Prostate gland (tissue), 2 donors: ENCODE measurements around the gene C1QL1. TPM values are rescaled to one million over a fixed set of nuclear protein-coding genes. Genes with fewer than 3 reads are reported as not detected.

ENCODE experiments used
- DNase-seq: peaks from one replicate; pipeline ENCODE4 v3.0.0-alpha.2; 2019; ENCODE audit warnings: low spot score
- H3K27ac ChIP-seq, 2 donors: fragments of 200-600 bp; sonication (generic); 2 replicates each; pipeline ENCODE4 v1.5.1; 2017 to 2019
- H3K27me3 ChIP-seq: fragments of 200-600 bp; sonication (generic); replicated peaks from 2 replicates; pipeline ENCODE4 v1.5.1; 2019; ENCODE audit not compliant: insufficient read depth
- H3K36me3 ChIP-seq, 2 donors: fragments of 200-600 bp; sonication (generic); 1 replicate in 1 of 2; 2 replicates in 1 of 2; pipeline versions ENCODE4 v1.5.1 to v1.8.1; 2017 to 2019
- H3K4me1 ChIP-seq: fragments of 200-600 bp; sonication (generic); replicated peaks from 2 replicates; pipeline ENCODE4 v1.5.1; 2019
- H3K4me3 ChIP-seq, 2 donors: fragments of 200-600 bp; sonication (generic); 2 replicates each; pipeline ENCODE4 v1.5.1; 2017 to 2019
- H3K9me3 ChIP-seq: fragments of 200-600 bp; sonication (generic); 2 replicates; pipeline ENCODE4 v1.5.1; 2017
- POLR2A ChIP-seq: fragments of 450-650 bp; IDR thresholded peaks from one replicate; pipeline ENCODE4 v1.6.1; 2016; ENCODE audit warnings: antibody characterized with exemption, mild to moderate bottlenecking
- POLR2AphosphoS5 ChIP-seq: sonication (generic); formaldehyde crosslinking; IDR thresholded peaks from one replicate; pipeline ENCODE4 v1.6.1; 2017; ENCODE audit warnings: antibody characterized with exemption
- WGBS: methylation state at CpG from one replicate; pipeline ENCODE4 v1.1.5; 2018; 5-methylcytosine and 5-hydroxymethylcytosine counted together
- intact Hi-C: fragments of 100-400 bp; cut with DNase I; formaldehyde crosslinking; loops from one replicate; pipeline ENCODE4 v1.14.2; 2022
- total RNA-seq, 2 donors: library from RNA; depleted of rRNA; stranded (reverse); fragments of >200 nt; gene quantifications; one replicate each; pipeline ENCODE4 v1.1.0, GENCODE V29; 2016
- TF ChIP-seq, protein P1 (sequence below), 4 experiments: fragments of 200-600 bp in 2 of 4; fragments of 450-650 bp in 2 of 4; sonication (generic) in 2 of 4; IDR thresholded peaks; 1 replicate in 3 of 4; 2 replicates in 1 of 4; pipeline ENCODE4 v1.5.1; 2016 to 2019; ENCODE audit warnings: antibody characterized with exemption in 4 of 4, mild to moderate bottlenecking in 2 of 4, moderate library complexity in 2 of 4

Gene C1QL1
- total RNA-seq, 2 donors from 2014 or later: 0.87 to 1.1 TPM

DNA sequence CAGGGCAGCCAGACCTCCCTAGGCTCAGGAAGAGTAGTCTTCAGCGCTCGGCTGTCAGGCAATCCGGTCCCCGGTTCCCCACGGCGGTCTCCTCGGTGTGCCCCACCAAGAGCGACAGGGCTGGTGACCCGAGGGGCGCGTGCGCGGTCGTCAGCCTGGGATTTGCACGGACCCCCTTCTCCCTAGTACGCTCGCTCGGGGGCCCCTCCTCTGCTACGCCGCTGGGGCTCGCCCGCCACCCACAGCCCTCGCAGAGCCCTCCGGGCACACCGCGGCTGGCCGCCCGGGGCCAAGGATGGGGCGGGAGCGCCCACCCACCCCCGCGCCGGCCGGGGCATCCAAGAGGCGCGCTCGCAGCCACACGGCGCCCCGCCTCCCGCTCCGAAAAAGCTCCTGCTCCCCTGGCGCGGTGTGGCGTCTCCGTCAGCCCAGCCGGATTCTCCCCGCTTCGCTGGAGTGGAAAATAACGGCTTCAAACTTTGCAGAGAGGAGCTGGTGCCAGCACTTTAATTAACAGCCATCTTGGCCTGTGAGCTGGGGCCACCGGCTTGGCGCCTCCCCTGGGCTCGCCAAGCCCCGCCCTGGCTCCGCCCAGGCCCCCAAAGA lies 2.1 kb upstream of the C1QL1 start:
- Histone ChIP-seq H3K36me3 (no peaks in the 10 kb centered on the region), H3K27ac (peak overlapping the region in 1 of 2 donors; percentile 20), H3K27me3 (peaks cover 9% of the 10 kb centered on the region), H3K4me1 (no peaks in the 10 kb centered on the region), H3K9me3 (no peaks in the 10 kb centered on the region), H3K4me3 (peak overlapping the region; percentile 22 to 26)
- DNase-seq: no peak
- TF ChIP-seq POLR2AphosphoS5 (no peak), POLR2A (no peak)
- TF ChIP-seq, protein P1, sequence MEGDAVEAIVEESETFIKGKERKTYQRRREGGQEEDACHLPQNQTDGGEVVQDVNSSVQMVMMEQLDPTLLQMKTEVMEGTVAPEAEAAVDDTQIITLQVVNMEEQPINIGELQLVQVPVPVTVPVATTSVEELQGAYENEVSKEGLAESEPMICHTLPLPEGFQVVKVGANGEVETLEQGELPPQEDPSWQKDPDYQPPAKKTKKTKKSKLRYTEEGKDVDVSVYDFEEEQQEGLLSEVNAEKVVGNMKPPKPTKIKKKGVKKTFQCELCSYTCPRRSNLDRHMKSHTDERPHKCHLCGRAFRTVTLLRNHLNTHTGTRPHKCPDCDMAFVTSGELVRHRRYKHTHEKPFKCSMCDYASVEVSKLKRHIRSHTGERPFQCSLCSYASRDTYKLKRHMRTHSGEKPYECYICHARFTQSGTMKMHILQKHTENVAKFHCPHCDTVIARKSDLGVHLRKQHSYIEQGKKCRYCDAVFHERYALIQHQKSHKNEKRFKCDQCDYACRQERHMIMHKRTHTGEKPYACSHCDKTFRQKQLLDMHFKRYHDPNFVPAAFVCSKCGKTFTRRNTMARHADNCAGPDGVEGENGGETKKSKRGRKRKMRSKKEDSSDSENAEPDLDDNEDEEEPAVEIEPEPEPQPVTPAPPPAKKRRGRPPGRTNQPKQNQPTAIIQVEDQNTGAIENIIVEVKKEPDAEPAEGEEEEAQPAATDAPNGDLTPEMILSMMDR (IDR thresholded peaks at IDR 0.05): no peak
- intact Hi-C loops: no loop called here
- WGBS: under 1% methylated on average over 44 of the region's 55 CpGs

DNA sequence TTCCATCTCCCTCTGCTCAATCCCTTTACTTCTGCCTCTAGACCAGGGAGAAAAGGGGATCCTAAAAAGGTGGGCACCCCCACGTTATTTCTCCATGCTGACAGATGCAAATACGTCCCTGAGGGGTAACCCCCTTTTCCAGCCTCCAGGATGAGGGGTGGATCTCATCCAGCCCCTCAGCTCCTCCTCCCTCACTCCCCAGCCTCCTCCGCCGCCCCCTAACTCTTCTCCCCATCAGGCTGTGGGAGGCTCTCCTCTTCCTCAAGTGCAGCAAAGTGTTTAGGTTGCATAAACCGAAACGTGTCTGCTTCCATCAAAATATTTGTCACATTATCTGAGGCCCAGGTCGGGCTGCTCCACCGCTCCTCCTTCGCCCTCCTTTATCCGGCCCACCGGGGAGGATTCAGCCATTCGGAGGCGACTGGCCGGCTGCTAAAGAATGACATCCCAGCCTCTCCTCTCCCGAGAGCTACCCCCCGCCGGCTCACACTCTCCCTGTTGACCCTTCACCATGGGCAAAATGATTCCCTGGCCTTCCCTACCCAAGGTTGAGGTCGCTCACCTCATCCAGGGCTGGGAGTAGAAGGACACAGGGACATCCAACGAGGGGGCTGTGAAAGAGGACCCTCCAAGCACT lies 1.2 kb upstream of the C1QL1 start:
- Histone ChIP-seq H3K27me3 (peaks cover 9% of the 10 kb centered on the region), H3K36me3 (no peaks in the 10 kb centered on the region), H3K27ac (no peak overlapping the region), H3K9me3 (no peaks in the 10 kb centered on the region), H3K4me3 (no peak overlapping the region), H3K4me1 (no peaks in the 10 kb centered on the region)
- intact Hi-C loops: no loop called here
- WGBS: 61% methylated on average over 19 of the region's 19 CpGs
- no peak for TF ChIP-seq POLR2AphosphoS5
- TF ChIP-seq POLR2A: no peak
- no peak for DNase-seq

DNA sequence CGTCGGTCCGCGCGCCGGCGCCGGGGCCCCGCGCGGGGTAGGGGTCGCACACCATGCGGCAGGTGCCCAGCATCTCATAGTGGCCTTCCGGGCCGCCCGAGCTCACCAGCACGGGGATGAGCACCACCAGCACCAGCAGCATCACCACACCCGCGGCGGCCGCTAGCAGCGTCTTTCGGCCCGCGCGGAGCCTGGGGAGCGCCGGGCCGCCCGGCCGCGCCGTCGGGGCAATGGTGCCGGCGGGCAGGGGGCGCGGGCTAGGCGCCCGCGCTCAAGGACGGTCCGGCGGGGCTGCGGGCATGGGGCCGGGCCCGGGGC lies 237 bp downstream of the C1QL1 start:
- H3K4me3 ChIP-seq: peak overlapping the region in 1 of 2 donors; percentile 8
- intact Hi-C loops: no loop called here

DNA sequence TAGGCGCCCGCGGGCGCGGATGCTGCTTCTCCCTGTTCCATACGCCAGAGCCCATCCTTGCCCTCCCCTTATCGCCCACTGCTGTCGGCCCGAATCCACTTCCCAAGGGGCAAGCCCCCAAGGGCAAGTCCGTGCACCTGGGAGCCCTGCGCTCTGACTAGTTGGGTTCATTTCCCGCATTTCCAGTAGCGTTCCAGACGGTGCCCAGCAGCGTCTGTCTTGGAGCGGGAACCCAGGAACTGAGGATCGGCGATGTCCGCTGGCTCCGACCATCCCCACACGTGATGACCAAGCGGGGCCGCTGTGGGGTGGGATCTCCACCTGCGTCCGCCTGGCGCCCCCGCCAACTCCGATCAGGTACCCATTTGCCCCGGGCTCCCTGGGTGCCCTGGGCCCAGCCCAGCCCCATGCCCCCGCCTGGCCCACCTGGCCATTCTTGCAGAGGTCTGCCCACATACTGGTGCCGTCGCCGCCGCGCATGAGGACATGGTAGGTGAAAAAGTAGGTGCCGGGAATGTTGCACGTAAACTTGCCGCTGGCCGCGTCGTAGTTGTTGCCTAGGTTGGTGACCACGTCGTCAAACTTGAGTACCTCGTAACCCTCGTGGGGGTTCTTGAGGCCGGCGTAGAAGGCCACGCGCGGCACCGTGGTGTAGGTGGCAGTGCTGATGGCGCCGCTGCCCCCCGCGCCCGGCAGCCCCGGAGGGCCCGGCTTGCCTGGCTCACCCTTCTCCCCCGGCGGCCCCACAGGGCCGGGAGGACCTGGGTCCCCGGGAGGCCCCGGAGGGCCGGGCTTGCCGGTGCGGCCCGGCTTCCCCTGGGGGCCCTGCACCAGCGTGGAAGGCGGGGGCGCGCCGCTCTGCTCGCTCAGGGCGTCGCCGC lies 837 bp downstream of the C1QL1 start:
- intact Hi-C loops: no loop called here
- no peak for DNase-seq
- Histone ChIP-seq H3K36me3 (no peaks in the 10 kb centered on the region), H3K27me3 (peaks cover 11% of the 10 kb centered on the region), H3K4me3 (peak overlapping the region in 1 of 2 donors; percentile 8), H3K27ac (no peak overlapping the region), H3K9me3 (no peaks in the 10 kb centered on the region), H3K4me1 (no peaks in the 10 kb centered on the region)
- WGBS: 3% methylated on average over 36 of the region's 76 CpGs
- TF ChIP-seq POLR2AphosphoS5 (no peak), POLR2A (no peak)
- TF ChIP-seq, protein P1 (IDR thresholded peaks at IDR 0.05): no peak

More for the DNA sequence above, 237 bp downstream of the C1QL1 start:
- H3K27me3 ChIP-seq: peaks cover 11% of the 10 kb centered on the region
- H3K4me1 ChIP-seq: no peaks in the 10 kb centered on the region
- no peak overlapping the region for H3K27ac ChIP-seq
- WGBS: no CpG with 5 or more reads among the region's 47 CpGs
- no peaks in the 10 kb centered on the region for H3K9me3 ChIP-seq
- no peaks in the 10 kb centered on the region for H3K36me3 ChIP-seq
- TF ChIP-seq POLR2AphosphoS5: no peak
- TF ChIP-seq, protein P1 (IDR thresholded peaks at IDR 0.05): no peak
- no peak for TF ChIP-seq POLR2A
- no peak for DNase-seq

DNA sequence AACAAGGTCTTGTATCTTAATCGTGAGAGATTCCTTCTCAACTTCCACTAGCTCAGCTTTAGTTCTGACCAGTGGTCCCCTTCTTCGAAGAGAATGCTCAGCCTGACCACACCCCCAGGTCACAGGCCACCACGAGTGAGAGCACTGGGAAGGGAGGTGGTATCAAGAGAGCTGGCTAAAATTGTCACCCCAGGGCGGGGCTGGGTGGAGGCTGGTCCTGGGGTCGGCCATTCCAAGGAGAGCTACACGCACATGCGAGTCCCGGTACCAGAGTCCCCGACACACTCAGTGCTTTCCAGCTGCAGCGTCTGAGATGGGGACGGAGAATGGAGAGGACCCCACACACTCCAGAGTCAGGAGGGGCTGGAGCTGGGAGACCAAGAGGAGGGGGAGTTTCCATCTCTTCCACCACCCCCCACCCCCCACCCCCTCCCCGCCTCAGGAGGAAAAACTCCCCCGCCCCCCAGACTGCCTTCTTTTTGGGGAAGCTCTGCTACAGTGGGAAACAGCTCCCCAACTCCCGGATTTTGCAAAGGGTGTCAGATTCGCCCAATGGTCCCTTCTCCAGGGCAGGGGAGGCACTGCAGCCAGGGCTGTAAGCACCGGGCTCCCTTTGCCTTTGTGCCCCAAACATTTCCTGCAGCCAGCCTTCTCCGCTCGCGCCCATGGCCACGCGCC lies 1.6 kb downstream of the C1QL1 start:
- H3K4me1 ChIP-seq: no peaks in the 10 kb centered on the region
- TF ChIP-seq POLR2AphosphoS5 (no peak), POLR2A (no peak)
- TF ChIP-seq, protein P1 (IDR thresholded peaks at IDR 0.05): no peak
- H3K27me3 ChIP-seq: peaks cover 11% of the 10 kb centered on the region
- H3K9me3 ChIP-seq: no peaks in the 10 kb centered on the region
- H3K27ac ChIP-seq: no peak overlapping the region
- intact Hi-C loops: no loop called here
- H3K4me3 ChIP-seq: no peak overlapping the region
- 16% methylated on average over 21 of the region's 21 CpGs for WGBS
- no peak for DNase-seq
- H3K36me3 ChIP-seq: no peaks in the 10 kb centered on the region
